Panc1 (cell line): ENCODE results near the gene ADAT3. TPM values are rescaled to one million over a fixed set of nuclear protein-coding genes. Genes with fewer than 3 reads are reported as not detected.
"Not testable (repeated sequence)": the region's sequence is repeated elsewhere in the genome, so short reads cannot be mapped to it uniquely, and the experiment has no call there.

Source experiments
- ATAC-seq: fragments of 200-7000 bp; cut with Tn5 transposase; 2 replicates; pipeline ENCODE4 v1.9.1; 2020; ENCODE audit warnings: mild to moderate bottlenecking, moderate library complexity
- BruUV-seq: library from RNA; stranded (reverse); fragments of 400-500 nt; replicated peaks from 2 replicates; lab custom pipeline; 2021; lab: Mats Ljungman, UMichigan
- CTCF ChIA-PET: fragments of 300-600 bp; sonication (Branson Sonifier 250); formaldehyde crosslinking; loops from one replicate; lab custom pipeline; 2022; ENCODE audit warnings: antibody characterized with exemption; lab: Charles Lee
- POLR2A ChIA-PET: fragments of 300-600 bp; sonication (Branson Sonifier 250); formaldehyde crosslinking; loops from one replicate; lab custom pipeline; 2022; ENCODE audit warnings: antibody characterized with exemption; lab: Charles Lee
- DNase-seq: peaks from one replicate; pipeline ENCODE4 v3.0.0-alpha.2; 2010; ENCODE audit warnings: low read depth, low spot score
- H3K27ac ChIP-seq: 2 replicates; pipeline ENCODE4 v1.5.1; 2011; ENCODE audit warnings: mild to moderate bottlenecking, low read length, inconsistent platforms
- H3K27me3 ChIP-seq: fragments of 200-500 bp; sonication (Bioruptor generic); 2 replicates; pipeline ENCODE4 v1.6.0; 2014; ENCODE audit warnings: low read length, inconsistent platforms; ENCODE audit not compliant: control insufficient read depth, insufficient read depth
- H3K36me3 ChIP-seq: fragments of 200-500 bp; sonication (Bioruptor generic); 2 replicates; pipeline ENCODE4 v1.5.1; 2014; ENCODE audit warnings: inconsistent platforms, mild to moderate bottlenecking, low read length, moderate library complexity; ENCODE audit not compliant: control insufficient read depth, insufficient read depth
- H3K4me1 ChIP-seq: 2 replicates; pipeline ENCODE4 v1.5.1; 2011; ENCODE audit warnings: inconsistent platforms, mild to moderate bottlenecking, low read length, moderate library complexity; ENCODE audit not compliant: control insufficient read depth, insufficient read depth
- H3K4me3 ChIP-seq, 2 experiments: 2 replicates each; pipeline ENCODE4 v1.5.1; 2011 to 2012; ENCODE audit warnings: low read depth in 2 of 2, low read length in 2 of 2, mild to moderate bottlenecking in 2 of 2, inconsistent platforms in 1 of 2, moderate library complexity in 1 of 2
- H3K9me3 ChIP-seq: fragments of 200-500 bp; sonication (Bioruptor generic); 2 replicates; pipeline ENCODE4 v1.5.1; 2014; ENCODE audit warnings: low read depth, mild to moderate bottlenecking, inconsistent platforms, low read length, moderate library complexity; ENCODE audit not compliant: control insufficient read depth, insufficient read depth
- CTCF ChIP-seq: fragments of 450-650 bp; IDR thresholded peaks from 2 replicates; pipeline ENCODE4 v1.5.1; 2017; ENCODE audit warnings: mild to moderate bottlenecking
- POLR2AphosphoS5 ChIP-seq: IDR thresholded peaks from 2 replicates; pipeline ENCODE4 v1.6.1; 2012; ENCODE audit warnings: mild to moderate bottlenecking, low read depth, low read length, moderate library complexity
- REST ChIP-seq, 2 experiments: IDR thresholded peaks; 2 replicates each; pipeline ENCODE4 v1.6.1; 2011 to 2012; ENCODE audit warnings: low read depth in 2 of 2, control low read depth in 1 of 2, low read length in 1 of 2, mild to moderate bottlenecking in 1 of 2, moderate library complexity in 1 of 2; ENCODE audit not compliant: insufficient read depth in 1 of 2
- SIN3A ChIP-seq: IDR thresholded peaks from 2 replicates; pipeline ENCODE4 v1.6.1; 2012; ENCODE audit warnings: low read depth, mild to moderate bottlenecking, low read length, moderate library complexity, borderline replicate concordance; ENCODE audit not compliant: insufficient read depth
- TCF7L2 ChIP-seq: IDR thresholded peaks from 2 replicates; pipeline ENCODE4 v1.6.1; 2011; ENCODE audit warnings: mild to moderate bottlenecking, low read depth, low read length, inconsistent platforms
- in situ Hi-C: cut with HindIII; loops from 2 replicates; pipeline ENCODE4 v1.10.0; 2016; ENCODE audit warnings: low sequenced_read_pairs, low pct_unique_long_range_greater_than_20kb
- intact Hi-C: fragments of 100-400 bp; cut with micrococcal nuclease; formaldehyde crosslinking; loops from one replicate; pipeline ENCODE4 v1.10.0; 2022; ENCODE audit not compliant: unreplicated experiment
- total RNA-seq: library from RNA; stranded (reverse); gene quantifications from one replicate; pipeline ENCODE4 v1.2.1, GENCODE V29; 2021; ENCODE audit not compliant: unreplicated experiment

ADAT3 gene
- total RNA-seq, 1 experiment from 2014 or later = 8.9 TPM

GRCh38 chr19:1874554-1875185, 30.5 kb upstream of the ADAT3 start:
- Histone ChIP-seq H3K27me3 (no peaks in the 10 kb centered on the region), H3K27ac (peak overlapping the region; percentile 83), H3K4me1 (peaks cover 20% of the 10 kb centered on the region), H3K4me3 (peak overlapping the region; percentile 67 to 80), H3K36me3 (no peaks in the 10 kb centered on the region; the same call in 1 of the 2 replicates), H3K9me3 (no peaks in the 10 kb centered on the region)
- in situ Hi-C loops (no loop called here), intact Hi-C loops (no loop called here)
- ChIA-PET CTCF (interaction anchor here (0.6 kb wide), 1 partner anchor 23 kb away, joined by 8 read pairs; no protein-coding TSS in a partner anchor), POLR2A (interaction anchor here (0.9 kb wide), 1 partner anchor 212 kb away, joined by 9 read pairs; no protein-coding TSS in a partner anchor)
- TF ChIP-seq CTCF (no peak), REST (IDR thresholded peaks at IDR 0.05; ENCODE audit: insufficient read depth in 1 of 2, low read depth in 2 of 2, low read length in 1 of 2) (no peak), SIN3A (no peak)
- BruUV-seq = no TSS peak
- ATAC-seq (no peak), DNase-seq (no peak)

- H3K9me3 ChIP-seq, CTCF ChIA-PET, ATAC-seq, BruUV-seq, DNase-seq, in situ Hi-C loops, H3K27me3 ChIP-seq, intact Hi-C loops, POLR2A ChIA-PET, H3K36me3 ChIP-seq: not testable (repeated sequence)
- Histone ChIP-seq H3K4me1 (peaks cover 20% of the 10 kb centered on the region), H3K27ac (peak overlapping the region; percentile 83), H3K4me3 (peak overlapping the region; percentile 67 to 80)
Observed at GRCh38 chr19:1875265-1875645, 29.9 kb upstream of the ADAT3 start.

- peaks cover 20% of the 10 kb centered on the region for H3K4me1 ChIP-seq
- TF ChIP-seq SIN3A = 0 out of 2 replicates have a peak, but pooled peaks have one; percentile 63
- no peak for TF ChIP-seq CTCF
- TF ChIP-seq TCF7L2 = no peak
- peak in 1 of 2 experiments; percentile 58; a peak in 1 of 4 replicates for TF ChIP-seq REST (IDR thresholded peaks at IDR 0.05; ENCODE audit: insufficient read depth in 1 of 2, low read depth in 2 of 2, low read length in 1 of 2)
- peak; percentile 93 for TF ChIP-seq POLR2AphosphoS5
- no TSS peak for BruUV-seq
- H3K36me3 ChIP-seq = no peaks in the 10 kb centered on the region; the same call in 1 of the 2 replicates
- intact Hi-C loops = no loop called here
- DNase-seq = no peak
- H3K4me3 ChIP-seq = peak overlapping the region; percentile 67 to 80
- H3K27me3 ChIP-seq = no peaks in the 10 kb centered on the region
- CTCF ChIA-PET = interaction anchor here (0.6 to 1.2 kb wide), 2 partner anchors 9 to 17 kb away, joined by 3 to 4 read pairs; partner anchors contain the start of gene ABHD17A
- ATAC-seq = peak; percentile 94
- POLR2A ChIA-PET = no interaction called here
- H3K27ac ChIP-seq = peak overlapping the region; percentile 83
- in situ Hi-C loops = no loop called here
- H3K9me3 ChIP-seq = no peaks in the 10 kb centered on the region
Observed at GRCh38 chr19:1875646-1876495, 29.3 kb upstream of the ADAT3 start.
